ENCODE results near the gene CHRM2.

CHRM2 gene

GRCh38 chr7:136897676-136898075 is 29.2 kb downstream of the CHRM2 start:
- DNase-seq: no peak

GRCh38 chr7:136900005-136900404 is 31.6 kb downstream of the CHRM2 start:
- DNase-seq: no peak

GRCh38 chr7:136910771-136911170 is 42.3 kb downstream of the CHRM2 start:
- no peak for DNase-seq

GRCh38 chr7:136911344-136911743 is 42.9 kb downstream of the CHRM2 start:
- no peak for DNase-seq

- no peak for DNase-seq
These were observed 43.9 kb downstream of the CHRM2 start for GRCh38 chr7:136912339-136912738.

GRCh38 chr7:136914016-136914415 is 45.6 kb downstream of the CHRM2 start:
- DNase-seq: no peak

GRCh38 chr7:136919820-136920219 is 51.4 kb downstream of the CHRM2 start:
- DNase-seq: no peak

GRCh38 chr7:136923111-136923667 is 54.7 kb downstream of the CHRM2 start:
- no peak for DNase-seq

- no peak for DNase-seq
These were observed 56.6 kb downstream of the CHRM2 start for GRCh38 chr7:136925044-136925443.

- DNase-seq: no peak
These were observed 57.1 kb downstream of the CHRM2 start for GRCh38 chr7:136925556-136925955.

GRCh38 chr7:136931169-136931867 is 62.9 kb downstream of the CHRM2 start:
- DNase-seq: no peak

- DNase-seq: no peak
These were observed 69.0 kb downstream of the CHRM2 start for GRCh38 chr7:136937436-136937835.

- no peak for DNase-seq
These were observed 70.0 kb downstream of the CHRM2 start for GRCh38 chr7:136938476-136938875.

GRCh38 chr7:136940122-136940521 is 71.7 kb downstream of the CHRM2 start:
- DNase-seq: no peak

- DNase-seq: no peak
These were observed 72.5 kb downstream of the CHRM2 start for GRCh38 chr7:136940917-136941316.

- no peak for DNase-seq
These were observed 73.4 kb downstream of the CHRM2 start for GRCh38 chr7:136941816-136942215.

- DNase-seq: no peak
These were observed 73.9 kb downstream of the CHRM2 start for GRCh38 chr7:136942401-136942800.

- no peak for DNase-seq
These were observed 74.5 kb downstream of the CHRM2 start for GRCh38 chr7:136942994-136943393.

- DNase-seq: no peak
These were observed 78.9 kb downstream of the CHRM2 start for GRCh38 chr7:136947347-136947746.

GRCh38 chr7:136950331-136950730 is 81.9 kb downstream of the CHRM2 start:
- DNase-seq: no peak

- no peak for DNase-seq
These were observed 84.9 kb downstream of the CHRM2 start for GRCh38 chr7:136953386-136953785.

- no peak for DNase-seq
These were observed 87.8 kb downstream of the CHRM2 start for GRCh38 chr7:136956232-136956631.

- no peak for DNase-seq
These were observed 88.2 kb downstream of the CHRM2 start for GRCh38 chr7:136956671-136957070.

GRCh38 chr7:136957391-136957790 is 88.9 kb downstream of the CHRM2 start:
- no peak for DNase-seq

- no peak for DNase-seq
These were observed 89.6 kb downstream of the CHRM2 start for GRCh38 chr7:136958016-136958415.
